H1 (cell line): ENCODE data around the gene SLC43A1. TPM values are rescaled to one million over a fixed set of nuclear protein-coding genes. Genes with fewer than 3 reads are reported as not detected.

Experiments used
- CTCF ChIA-PET: fragments of 300-600 bp; sonication (Branson Sonifier 250); formaldehyde crosslinking; loops from one replicate; lab custom pipeline; 2021; ENCODE audit not compliant: partially characterized antibody; lab: Charles Lee
- POLR2A ChIA-PET: fragments of 300-600 bp; sonication (Branson Sonifier 250); formaldehyde crosslinking; loops from one replicate; lab custom pipeline; 2021; ENCODE audit warnings: inconsistent platforms; ENCODE audit not compliant: partially characterized antibody; lab: Charles Lee
- DNase-seq, 2 experiments: peaks; one replicate each; pipeline versions ENCODE4 v3.0.0 to v3.0.0-alpha.2; 2010 to 2022; ENCODE audit warnings: low spot score in 2 of 2, low read depth in 1 of 2, mixed read lengths in 1 of 2
- FAIRE-seq: peaks from 2 replicates; lab custom pipeline; 2011; peaks lifted over from hg19 to GRCh38; lab: Jason Lieb, UNC
- H2AFZ ChIP-seq: 2 replicates; pipeline ENCODE4 v1.8.1; 2012; ENCODE audit warnings: low read length, inconsistent platforms
- H2AK5ac ChIP-seq: 2 replicates; pipeline ENCODE4 v1.6.1; 2013; ENCODE audit warnings: low read depth, low read length
- H2BK120ac ChIP-seq: replicated peaks from 2 replicates; pipeline ENCODE3; 2013; ENCODE audit warnings: low read depth, low read length, inconsistent platforms
- H2BK12ac ChIP-seq: 2 replicates; pipeline ENCODE4 v1.6.1; 2013; ENCODE audit warnings: low read depth, low read length
- H2BK15ac ChIP-seq: 2 replicates; pipeline ENCODE4 v1.6.1; 2013; ENCODE audit warnings: low read length
- H2BK20ac ChIP-seq: 2 replicates; pipeline ENCODE4 v1.6.1; 2013; ENCODE audit warnings: low read length
- H2BK5ac ChIP-seq: 2 replicates; pipeline ENCODE4 v1.6.1; 2013; ENCODE audit warnings: low read depth, low read length
- H3K14ac ChIP-seq: 2 replicates; pipeline ENCODE4 v1.6.1; 2013; ENCODE audit warnings: inconsistent platforms; ENCODE audit not compliant: insufficient read length
- H3K18ac ChIP-seq: 2 replicates; pipeline ENCODE4 v1.6.1; 2013; ENCODE audit warnings: low read length; ENCODE audit errors: extremely low read depth
- H3K23ac ChIP-seq: 2 replicates; pipeline ENCODE4 v1.6.1; 2013; ENCODE audit warnings: inconsistent platforms; ENCODE audit not compliant: insufficient read length
- H3K23me2 ChIP-seq: 2 replicates; pipeline ENCODE4 v1.6.1; 2013; ENCODE audit warnings: low read depth, low read length
- H3K27ac ChIP-seq: 2 replicates; pipeline ENCODE4 v1.6.1; 2011; ENCODE audit warnings: low read depth, low read length, inconsistent platforms
- H3K27me3 ChIP-seq, 4 experiments: replicated peaks in 1 of 4; 1 replicate in 1 of 4; 2 replicates in 3 of 4; pipeline versions ENCODE4 v1.6.1 to v1.8.1; 2011 to 2013; ENCODE audit warnings: low read length in 3 of 4, mild to moderate bottlenecking in 3 of 4, inconsistent platforms in 2 of 4, mixed read lengths in 2 of 4, moderate library complexity in 1 of 4; ENCODE audit not compliant: control insufficient read depth in 3 of 4, insufficient read depth in 3 of 4; ENCODE audit errors: extremely low read depth in 1 of 4
- H3K36me3 ChIP-seq, 4 experiments: 2 replicates each; pipeline versions ENCODE4 v1.6.1 to v1.8.1; 2011 to 2013; ENCODE audit warnings: mild to moderate bottlenecking in 4 of 4, low read length in 3 of 4, moderate library complexity in 2 of 4, control low read depth in 1 of 4, inconsistent platforms in 1 of 4; ENCODE audit not compliant: insufficient read depth in 4 of 4, control insufficient read depth in 2 of 4
- H3K4ac ChIP-seq: replicated peaks from 2 replicates; pipeline ENCODE3; 2013; ENCODE audit warnings: low read length, low read depth, mixed read lengths, inconsistent platforms; ENCODE audit not compliant: insufficient read length
- H3K4me1 ChIP-seq, 4 experiments: replicated peaks in 1 of 4; 1 replicate in 1 of 4; 2 replicates in 3 of 4; pipeline versions ENCODE4 v1.6.1 to v1.8.1; 2011 to 2013; ENCODE audit warnings: low read length in 3 of 4, inconsistent platforms in 2 of 4, mixed read lengths in 1 of 4; ENCODE audit not compliant: insufficient read depth in 4 of 4, control insufficient read depth in 3 of 4
- H3K4me2 ChIP-seq, 2 experiments: 2 replicates each; pipeline versions ENCODE4 v1.6.1 to v1.8.1; 2011 to 2013; ENCODE audit warnings: low read depth in 2 of 2, low read length in 2 of 2, control low read depth in 1 of 2, inconsistent platforms in 1 of 2, mild to moderate bottlenecking in 1 of 2; ENCODE audit not compliant: insufficient read depth in 1 of 2
- H3K4me3 ChIP-seq, 4 experiments: fragments of 200-600, 300-600 bp in 1 of 4; sonication (generic), shearing (Covaris generic), sonication (Bioruptor Twin) in 1 of 4; 2 replicates each; pipeline versions ENCODE4 v1.5.1 to v1.8.1; 2011 to 2016; ENCODE audit warnings: low read length in 4 of 4, low read depth in 3 of 4, control low read depth in 2 of 4, inconsistent platforms in 2 of 4, mild to moderate bottlenecking in 2 of 4, mixed read lengths in 1 of 4, moderate library complexity in 1 of 4; ENCODE audit not compliant: insufficient read depth in 2 of 4; ENCODE audit errors: extremely low read depth in 1 of 4
- H3K56ac ChIP-seq: replicated peaks from 2 replicates; pipeline ENCODE3; 2013; ENCODE audit warnings: low read depth, mild to moderate bottlenecking, mixed read lengths, low read length, inconsistent platforms; ENCODE audit not compliant: insufficient read length
- H3K79me1 ChIP-seq: 2 replicates; pipeline ENCODE4 v1.6.1; 2013; ENCODE audit warnings: low read depth, low read length, control low read depth
- H3K79me2 ChIP-seq, 2 experiments: 2 replicates each; pipeline versions ENCODE4 v1.6.1 to v1.8.1; 2012 to 2013; ENCODE audit warnings: low read length in 2 of 2, mild to moderate bottlenecking in 2 of 2, inconsistent platforms in 1 of 2; ENCODE audit not compliant: insufficient read depth in 2 of 2, control insufficient read depth in 1 of 2
- H3K9ac ChIP-seq, 4 experiments: replicated peaks in 1 of 4; 1 replicate in 1 of 4; 2 replicates in 3 of 4; pipeline versions ENCODE4 v1.6.1 to v1.8.1; 2011 to 2013; ENCODE audit warnings: low read depth in 3 of 4, low read length in 3 of 4, control low read depth in 2 of 4, mild to moderate bottlenecking in 2 of 4, moderate library complexity in 2 of 4, inconsistent platforms in 1 of 4; ENCODE audit errors: extremely low read depth in 1 of 4
- H3K9me3 ChIP-seq, 2 experiments: 2 replicates each; pipeline versions ENCODE4 v1.6.1 to v1.8.1; 2012 to 2013; ENCODE audit warnings: mild to moderate bottlenecking in 2 of 2, moderate library complexity in 2 of 2, control low read depth in 1 of 2, inconsistent platforms in 1 of 2, low read depth in 1 of 2, low read length in 1 of 2, mixed read lengths in 1 of 2; ENCODE audit not compliant: insufficient read depth in 2 of 2
- H4K20me1 ChIP-seq, 2 experiments: replicated peaks in 1 of 2; 2 replicates each; pipeline versions ENCODE3 to v1.8.1; 2011 to 2013; ENCODE audit warnings: inconsistent platforms in 2 of 2, low read length in 2 of 2, mild to moderate bottlenecking in 1 of 2; ENCODE audit not compliant: insufficient read depth in 2 of 2, control insufficient read depth in 1 of 2
- H4K5ac ChIP-seq: 2 replicates; pipeline ENCODE4 v1.6.1; 2013; ENCODE audit warnings: low read length, low read depth, mixed read lengths, inconsistent platforms; ENCODE audit not compliant: insufficient read length
- H4K8ac ChIP-seq: 2 replicates; pipeline ENCODE4 v1.8.0; 2013; ENCODE audit warnings: mild to moderate bottlenecking, moderate library complexity, low read length, inconsistent platforms; ENCODE audit not compliant: insufficient read depth; ENCODE audit errors: extremely low read depth
- H4K91ac ChIP-seq: replicated peaks from 2 replicates; pipeline ENCODE3; 2013; ENCODE audit warnings: low read length, mixed read lengths, inconsistent platforms; ENCODE audit not compliant: insufficient read length
- E2F6 ChIP-seq: IDR thresholded peaks from 2 replicates; pipeline ENCODE4 v1.6.1; 2012; ENCODE audit warnings: inconsistent platforms
- SP4 ChIP-seq: IDR thresholded peaks from 2 replicates; pipeline ENCODE4 v1.6.1; 2012; ENCODE audit warnings: low read length, inconsistent platforms
- SUZ12 ChIP-seq: fragments of 200-600 bp; sonication (generic); IDR thresholded peaks from 2 replicates; pipeline ENCODE4 v1.6.1; 2012; ENCODE audit warnings: mild to moderate bottlenecking, inconsistent platforms, low read length, moderate library complexity, mixed read lengths
- WGBS, 2 experiments: shearing (Covaris generic) in 1 of 2; methylation state at CpG; one replicate each; pipeline versions ENCODE4 v1.1.6 to v1.1.7; 2013 to 2015; ENCODE audit warnings: low lambda C conversion rate in 2 of 2, mixed read lengths in 2 of 2, inconsistent platforms in 1 of 2, low coverage in 1 of 2, missing lambda C conversion rate in 1 of 2; ENCODE audit not compliant: insufficient replicate concordance in 2 of 2, insufficient coverage in 1 of 2, insufficient read length in 1 of 2; ENCODE audit errors: extremely low coverage in 1 of 2, missing lambda C conversion rate in 1 of 2; 5-methylcytosine and 5-hydroxymethylcytosine counted together
- polyA plus RNA-seq, 7 experiments: library from polyadenylated mRNA; depleted of rRNA in 3 of 7; stranded (reverse) in 5 of 7; unstranded in 2 of 7; fragments of >200 nt in 5 of 7; fragments of 200-250 nt in 2 of 7; gene quantifications; 1 replicate in 5 of 7; 2 replicates in 1 of 7; 4 replicates in 1 of 7; pipeline versions ENCODE4 v1.2.1 to v1.2.3, GENCODE V29; 2011 to 2013; ENCODE audit warnings: missing spikeins in 2 of 7, mixed read lengths in 2 of 7
- total RNA-seq: library from RNA; stranded (reverse); fragmentation: NEBNext Ultra II Directional; extraction: Animal tissue kit (Norgen Biotek cat#: 25700); gene quantifications from 2 replicates; pipeline ENCODE4 v1.2.1, GENCODE V29; 2021

The SLC43A1 gene
- total and polyA plus RNA-seq, 2 of the 8 experiments (the other 6 are each of a cell fraction or from before 2014, with no cell fraction given), result 34.5 to 58.0 TPM

GRCh38 chr11:57536947-57537619 is 21.6 kb upstream of the SLC43A1 start, which contains the start of gene SMTNL1:
TSS of gene SMTNL1 (plus strand) at chr11:57537595. CDS start at chr11:57542643, 5,048 bp downstream.
- Histone ChIP-seq H3K9ac (peak within 1 kb of the TSS in 1 of 4 experiments; percentile 44; a peak in 1 of 7 replicates), H2BK5ac (no peak within 1 kb of the TSS), H3K18ac (no peak within 1 kb of the TSS), H3K14ac (no peak within 1 kb of the TSS), H3K4me3 (no peak within 1 kb of the TSS), H4K20me1 (no peaks in the 10 kb centered on the region), H3K9me3 (no peaks in the 10 kb centered on the region), H2BK120ac (no peak within 1 kb of the TSS), H4K8ac (no peak within 1 kb of the TSS), H3K27ac (peak within 1 kb of the TSS; percentile 31; the same call in 1 of the 2 replicates), H3K23me2 (peaks cover 2% of the 10 kb centered on the region; the same call in 1 of the 2 replicates), H3K4me1 (peaks cover 3 to 12% (median 6%) of the 10 kb centered on the region in 4 experiments; a peak in 6 of 7 replicates), H3K27me3 (no peaks in the 10 kb centered on the region), H4K5ac (no peak within 1 kb of the TSS), H3K36me3 (no peaks in the 10 kb centered on the region), H3K4me2 (peak within 1 kb of the TSS; percentile 40 to 55), H4K91ac (no peak within 1 kb of the TSS)
- 84% methylated on average over 13 of the region's 14 CpGs; no CpG with 5 or more reads in 1 of the 2 experiments for WGBS, 2 experiments
- CTCF ChIA-PET, result interaction anchor here (1.4 to 25.4 kb wide), 8 partner anchors 10 to 197 kb away, joined by 3 to 1146 read pairs (median 5); no protein-coding TSS in a partner anchor
- DNase-seq (no peak), FAIRE-seq (no peak)
- TF ChIP-seq SUZ12 (no peak), E2F6 (0 out of 2 replicates have a peak, but pooled peaks have one; percentile 18), SP4 (no peak)
- TF ChIP-seq, all 59 proteins: peak for 1
- Histone ChIP-seq H3K79me1 (no peaks in the 10 kb centered on the region), H2AFZ (no peak within 1 kb of the TSS), H3K56ac (no peak within 1 kb of the TSS), H2BK12ac (0 out of 2 replicates have a peak within 1 kb of the TSS, but pooled peaks have one; percentile 80), H3K23ac (no peak within 1 kb of the TSS), H3K79me2 (no peaks in the 10 kb centered on the region), H2AK5ac (peak within 1 kb of the TSS; percentile 65), H2BK20ac (no peak within 1 kb of the TSS), H2BK15ac (0 out of 2 replicates have a peak within 1 kb of the TSS, but pooled peaks have one; percentile 29), H3K4ac (peak within 1 kb of the TSS; percentile 10)
- POLR2A ChIA-PET, result interaction anchor here (1.0 to 4.2 kb wide), 13 partner anchors 10 to 204 kb away, joined by 3 to 23 read pairs (median 4); partner anchors contain the start of genes MED19, SELENOH, SLC43A1 and UBE2L6
